Thoracic aorta (tissue), 2 donors: ENCODE results near the gene ADGRG3. TPM values are rescaled to one million over a fixed set of nuclear protein-coding genes. Genes with fewer than 3 reads are reported as not detected.

Experiments
- ATAC-seq: fragments of 150-250 bp; one replicate; pipeline ENCODE4 v1.8.0; 2017; ENCODE audit warnings: low read depth; ENCODE audit not compliant: insufficient number of reproducible peaks, low FRiP score
- DNase-seq: peaks from one replicate; pipeline ENCODE4 v3.0.0-alpha.2; 2020; ENCODE audit warnings: low spot score
- H3K27ac ChIP-seq, 2 donors: fragments of 200-600 bp; sonication (generic); 1 replicate in 1 of 2; 2 replicates in 1 of 2; pipeline ENCODE4 v1.5.1; 2016; ENCODE audit warnings: mild to moderate bottlenecking in 2 of 2, moderate library complexity in 2 of 2
- H3K27me3 ChIP-seq: fragments of 200-600 bp; sonication (generic); replicated peaks from 2 replicates; pipeline ENCODE4 v1.6.0; 2016; ENCODE audit warnings: mild to moderate bottlenecking; ENCODE audit not compliant: insufficient read depth
- H3K36me3 ChIP-seq: fragments of 200-600 bp; sonication (generic); one replicate; pipeline ENCODE4 v1.5.1; 2016
- H3K4me1 ChIP-seq, 2 donors: fragments of 200-600 bp; sonication (generic); 1 replicate in 1 of 2; 2 replicates in 1 of 2; pipeline versions ENCODE4 v1.5.1 to v1.6.0; 2016; ENCODE audit warnings: low read depth in 2 of 2, mild to moderate bottlenecking in 1 of 2; ENCODE audit not compliant: control insufficient read depth in 1 of 2
- H3K4me3 ChIP-seq: fragments of 200-600 bp; sonication (generic); 2 replicates; pipeline ENCODE4 v1.5.1; 2016; ENCODE audit warnings: mild to moderate bottlenecking
- H3K9me3 ChIP-seq: fragments of 200-600 bp; sonication (generic); 2 replicates; pipeline ENCODE4 v1.5.1; 2016
- CTCF ChIP-seq: fragments of 200-600 bp; sonication (generic); IDR thresholded peaks from one replicate; pipeline ENCODE4 v1.5.1; 2019; ENCODE audit warnings: antibody characterized with exemption
- total RNA-seq, 2 donors: library from RNA; depleted of rRNA; stranded (reverse); fragments of >200 nt; gene quantifications; one replicate each; pipeline versions ENCODE4 v1.1.0 to v1.2.3, GENCODE V29; 2016

The ADGRG3 gene
- total RNA-seq, 2 donors from 2014 or later = 0.41 to 5.1 TPM

GRCh38 chr16:57645169-57645568 is 22.9 kb upstream of the ADGRG3 start:
- ATAC-seq (no peak), DNase-seq (no peak)
- H3K9me3 ChIP-seq = no peaks in the 10 kb centered on the region
- no peaks in the 10 kb centered on the region for H3K4me1 ChIP-seq
- no peak overlapping the region for H3K27ac ChIP-seq
- H3K36me3 ChIP-seq = no peaks in the 10 kb centered on the region
- no peaks in the 10 kb centered on the region for H3K27me3 ChIP-seq
- TF ChIP-seq CTCF = no peak
- H3K4me3 ChIP-seq = no peak overlapping the region

DNA sequence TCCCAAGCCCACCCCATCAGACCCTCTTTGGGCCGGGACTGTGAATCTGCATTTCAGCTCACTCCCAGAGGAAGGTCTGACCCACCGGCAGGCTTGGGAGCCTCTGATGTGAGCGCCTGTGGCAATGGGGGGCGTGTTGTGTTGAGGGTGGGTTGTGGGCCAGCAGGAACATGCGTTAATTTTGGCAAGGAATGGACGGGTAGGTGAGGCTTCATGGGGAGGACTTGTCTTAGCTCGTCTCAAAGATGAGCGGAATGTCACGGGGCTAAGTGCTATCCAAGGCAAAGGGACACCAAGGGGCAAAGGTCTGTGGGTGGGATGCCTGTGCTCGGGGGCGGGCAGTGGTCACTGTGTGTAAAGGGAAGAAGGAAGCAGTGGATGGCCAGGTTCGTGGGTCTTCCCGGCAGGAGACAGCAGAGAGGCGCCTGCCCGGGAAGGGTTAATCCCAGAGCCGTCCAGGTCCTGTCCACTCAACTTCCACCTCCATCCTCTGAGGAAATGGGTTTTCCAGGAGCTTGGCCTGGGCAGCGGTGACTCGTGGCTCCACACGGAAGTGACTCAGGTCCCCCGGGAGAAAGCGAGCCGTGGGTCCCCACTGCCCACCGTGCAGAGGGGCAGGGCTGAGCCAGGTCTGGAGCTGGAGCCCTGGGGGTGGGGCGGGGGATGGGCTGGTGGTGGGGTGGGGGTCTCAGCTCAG is 22.3 kb upstream of the ADGRG3 start:
- no peaks in the 10 kb centered on the region for H3K4me1 ChIP-seq
- no peaks in the 10 kb centered on the region for H3K9me3 ChIP-seq
- no peaks in the 10 kb centered on the region for H3K27me3 ChIP-seq
- DNase-seq (no peak), ATAC-seq (no peak)
- no peak overlapping the region for H3K4me3 ChIP-seq
- no peak for TF ChIP-seq CTCF
- H3K36me3 ChIP-seq = no peaks in the 10 kb centered on the region
- no peak overlapping the region for H3K27ac ChIP-seq

DNA sequence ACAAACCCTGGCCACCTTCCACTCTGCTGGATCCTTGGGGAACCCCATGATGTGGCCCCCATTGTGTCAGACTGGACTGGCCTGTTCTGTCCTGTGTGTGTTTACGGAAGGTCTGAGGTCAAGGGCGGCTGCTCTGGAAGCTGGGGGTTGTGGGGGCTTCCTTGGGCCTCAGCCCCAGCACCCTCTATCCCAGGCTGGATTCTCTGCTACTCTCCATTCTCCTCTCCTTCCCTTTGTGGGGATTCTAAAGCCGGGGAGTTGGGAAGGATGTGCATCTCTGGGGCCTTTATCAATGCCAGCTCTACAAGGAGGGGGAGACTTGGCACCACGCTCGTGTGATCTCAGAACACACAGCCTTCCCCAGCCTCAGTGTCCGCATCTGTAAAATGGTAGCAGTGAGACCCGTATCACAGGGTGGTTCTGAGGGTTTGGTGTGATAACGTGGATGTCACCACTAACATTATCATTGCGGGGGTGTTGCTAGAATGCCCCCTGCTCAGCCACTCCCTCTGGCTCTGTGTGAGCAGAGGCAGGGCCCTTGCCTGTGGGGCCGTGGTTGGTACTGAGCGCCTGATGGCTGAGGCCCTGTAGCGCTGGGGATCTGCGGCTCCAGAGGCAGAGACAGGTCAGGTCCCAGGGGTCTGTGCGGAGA is 21.6 kb upstream of the ADGRG3 start:
- no peaks in the 10 kb centered on the region for H3K4me1 ChIP-seq
- no peaks in the 10 kb centered on the region for H3K36me3 ChIP-seq
- no peak for DNase-seq
- no peak for TF ChIP-seq CTCF
- no peaks in the 10 kb centered on the region for H3K9me3 ChIP-seq
- no peaks in the 10 kb centered on the region for H3K27me3 ChIP-seq
- H3K4me3 ChIP-seq = no peak overlapping the region
- no peak overlapping the region for H3K27ac ChIP-seq
- ATAC-seq = no peak

DNA sequence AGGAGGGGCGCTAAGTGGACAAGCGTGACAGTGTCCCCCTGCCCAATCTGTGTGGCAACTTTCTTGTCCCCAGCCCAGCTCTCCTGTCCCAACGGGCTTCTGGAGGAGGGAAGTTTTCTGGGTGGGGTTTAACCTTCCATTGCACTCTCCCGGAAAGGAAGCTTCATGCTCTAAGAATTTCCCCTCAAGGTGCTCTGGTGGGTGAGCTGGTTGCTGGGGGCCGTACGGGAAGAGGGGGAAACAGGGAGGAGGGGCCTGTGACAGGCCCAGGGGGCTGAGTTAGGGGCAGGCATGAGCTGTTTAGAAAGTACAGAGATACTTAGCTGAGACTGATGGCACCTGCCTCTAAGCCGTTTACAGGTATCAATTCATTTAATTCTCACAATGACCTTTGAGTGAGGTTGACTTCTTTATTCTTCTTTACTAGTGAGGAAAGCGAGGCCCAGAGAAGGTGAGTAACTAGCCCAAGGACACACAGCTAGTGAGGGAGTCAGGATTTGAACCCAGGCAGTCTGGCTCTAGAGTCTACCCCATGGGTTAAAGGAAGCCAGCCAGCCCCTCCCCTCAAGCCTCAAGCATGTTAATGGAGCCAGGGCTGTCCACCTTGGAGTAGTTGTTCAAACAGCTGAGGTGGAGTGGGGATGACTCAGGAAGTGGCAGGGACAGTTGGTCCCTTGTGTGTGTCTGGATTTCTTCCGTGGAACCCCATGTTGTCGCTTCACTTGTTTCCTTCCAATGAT is 20.8 kb upstream of the ADGRG3 start:
- H3K4me3 ChIP-seq = no peak overlapping the region
- no peaks in the 10 kb centered on the region for H3K36me3 ChIP-seq
- DNase-seq (no peak), ATAC-seq (no peak)
- no peaks in the 10 kb centered on the region for H3K4me1 ChIP-seq
- TF ChIP-seq CTCF = no peak
- H3K9me3 ChIP-seq = no peaks in the 10 kb centered on the region
- H3K27me3 ChIP-seq = no peaks in the 10 kb centered on the region
- H3K27ac ChIP-seq = no peak overlapping the region

DNA sequence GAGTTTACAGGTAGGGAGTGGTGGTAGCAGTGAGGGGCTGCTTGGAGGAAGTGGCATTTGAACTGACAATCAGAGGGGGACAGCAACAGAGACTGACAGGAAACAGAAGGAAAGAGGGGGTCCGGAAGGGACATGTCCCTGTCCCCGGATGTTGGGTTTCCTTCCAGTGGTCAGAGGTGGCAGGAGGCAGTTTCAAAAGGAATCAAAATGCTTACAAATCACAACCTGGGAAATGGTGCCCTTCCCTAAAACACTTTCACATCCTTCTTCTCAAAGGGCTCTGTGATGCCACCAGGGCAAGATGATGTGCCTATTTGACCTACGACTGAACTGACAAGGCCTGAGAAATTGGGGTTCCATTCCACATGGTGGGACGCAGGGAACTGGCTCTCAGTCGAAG is 20.0 kb upstream of the ADGRG3 start:
- Histone ChIP-seq H3K27me3 (no peaks in the 10 kb centered on the region), H3K4me1 (no peaks in the 10 kb centered on the region)
- ATAC-seq = no peak

More for the DNA sequence above, 20.0 kb upstream of the ADGRG3 start:
- no peak for DNase-seq
- no peaks in the 10 kb centered on the region for H3K36me3 ChIP-seq
- no peak overlapping the region for H3K27ac ChIP-seq
- no peak for TF ChIP-seq CTCF
- no peak overlapping the region for H3K4me3 ChIP-seq
- no peaks in the 10 kb centered on the region for H3K9me3 ChIP-seq
